CD4-positive, alpha-beta T cell (primary cell): ENCODE data around the gene PDE10A. TPM values are rescaled to one million over a fixed set of nuclear protein-coding genes. Genes with fewer than 3 reads are reported as not detected.

Experiments used
- ATAC-seq: fragments of 200-7000 bp; cut with Tn5 transposase; one replicate; pipeline ENCODE4 v1.10.0; 2022; ENCODE audit warnings: mild to moderate bottlenecking; ENCODE audit not compliant: poor library complexity
- CTCF ChIA-PET: fragments of 350-600 bp; sonication (Branson Sonifier 250); formaldehyde crosslinking; loops from one replicate; lab custom pipeline; 2021; ENCODE audit warnings: antibody characterized with exemption, inconsistent platforms; lab: Charles Lee
- POLR2A ChIA-PET: fragments of 350-600 bp; sonication (Branson Sonifier 250); formaldehyde crosslinking; loops from one replicate; lab custom pipeline; 2021; ENCODE audit warnings: antibody characterized with exemption, inconsistent platforms; lab: Charles Lee
- DNase-seq, 14 experiments: peaks; one replicate each; pipeline ENCODE4 v3.0.0-alpha.2; 2013 to 2020; ENCODE audit warnings: mixed read lengths in 2 of 14
- H3K27ac ChIP-seq, 2 donors: one replicate each; pipeline versions ENCODE4 v1.5.1 to v1.7.0; 2013; ENCODE audit warnings: low read length in 2 of 2, low read depth in 1 of 2, mild to moderate bottlenecking in 1 of 2
- H3K27me3 ChIP-seq, 2 experiments: 1 replicate in 1 of 2; 2 replicates in 1 of 2; pipeline versions ENCODE4 v1.6.1 to v1.7.0; 2013; ENCODE audit warnings: low read length in 2 of 2, control low read depth in 1 of 2, mild to moderate bottlenecking in 1 of 2, moderate library complexity in 1 of 2; ENCODE audit not compliant: insufficient read depth in 2 of 2, control insufficient read depth in 1 of 2
- H3K36me3 ChIP-seq: one replicate; pipeline ENCODE4 v1.6.1; 2013; ENCODE audit warnings: low read length, control low read depth; ENCODE audit not compliant: insufficient read depth
- H3K4me1 ChIP-seq: one replicate; pipeline ENCODE4 v1.6.1; 2013; ENCODE audit warnings: low read length, control low read depth; ENCODE audit not compliant: insufficient read depth
- H3K4me3 ChIP-seq: one replicate; pipeline ENCODE4 v1.5.1; 2013; ENCODE audit warnings: mild to moderate bottlenecking, low read length, moderate library complexity
- H3K9me3 ChIP-seq, 2 experiments: 1 replicate in 1 of 2; 2 replicates in 1 of 2; pipeline versions ENCODE4 v1.6.1 to v1.7.0; 2013; ENCODE audit warnings: low read length in 2 of 2, mild to moderate bottlenecking in 2 of 2, control low read depth in 1 of 2, moderate library complexity in 1 of 2; ENCODE audit not compliant: control insufficient read depth in 1 of 2, insufficient read depth in 1 of 2
- H3K27ac Mint-ChIP-seq: one replicate; pipeline ENCODE4 v1.8.0; 2020; ENCODE audit warnings: mixed read lengths
- H3K27me3 Mint-ChIP-seq: one replicate; pipeline ENCODE4 v1.8.0; 2021; ENCODE audit warnings: mixed read lengths
- H3K36me3 Mint-ChIP-seq: one replicate; pipeline ENCODE4 v1.8.0; 2021; ENCODE audit warnings: low read depth, mixed read lengths
- H3K4me1 Mint-ChIP-seq: one replicate; pipeline ENCODE4 v1.8.0; 2021; ENCODE audit warnings: low read depth, mixed read lengths
- H3K4me3 Mint-ChIP-seq: one replicate; pipeline ENCODE4 v1.8.0; 2020; ENCODE audit warnings: mild to moderate bottlenecking, mixed read lengths
- H3K9me3 Mint-ChIP-seq: one replicate; pipeline ENCODE4 v1.8.0; 2020; ENCODE audit warnings: mixed read lengths
- intact Hi-C, 2 experiments: fragments of 100-400 bp; cut with DNase I in 1 of 2; cut with micrococcal nuclease in 1 of 2; formaldehyde crosslinking; loops; one replicate each; pipeline versions ENCODE4 v1.15.1 to v1.9.0; 2023 to 2025; cut with DNase I, micrococcal nuclease
- total RNA-seq, 174 experiments: library from RNA in 2 of 174; stranded (reverse) in 2 of 174; gene quantifications; one replicate each; pipeline ENCODE4 v1.2.3 and lab custom pipeline; 2021 to 2026
- TF ChIP-seq, protein P1 (sequence below): fragments of 200-600 bp; IDR thresholded peaks from one replicate; pipeline ENCODE4 v1.8.0; 2022; ENCODE audit warnings: antibody characterized with exemption, mild to moderate bottlenecking

Gene PDE10A
- total RNA-seq, 2 experiments from 2014 or later = not detected

DNA sequence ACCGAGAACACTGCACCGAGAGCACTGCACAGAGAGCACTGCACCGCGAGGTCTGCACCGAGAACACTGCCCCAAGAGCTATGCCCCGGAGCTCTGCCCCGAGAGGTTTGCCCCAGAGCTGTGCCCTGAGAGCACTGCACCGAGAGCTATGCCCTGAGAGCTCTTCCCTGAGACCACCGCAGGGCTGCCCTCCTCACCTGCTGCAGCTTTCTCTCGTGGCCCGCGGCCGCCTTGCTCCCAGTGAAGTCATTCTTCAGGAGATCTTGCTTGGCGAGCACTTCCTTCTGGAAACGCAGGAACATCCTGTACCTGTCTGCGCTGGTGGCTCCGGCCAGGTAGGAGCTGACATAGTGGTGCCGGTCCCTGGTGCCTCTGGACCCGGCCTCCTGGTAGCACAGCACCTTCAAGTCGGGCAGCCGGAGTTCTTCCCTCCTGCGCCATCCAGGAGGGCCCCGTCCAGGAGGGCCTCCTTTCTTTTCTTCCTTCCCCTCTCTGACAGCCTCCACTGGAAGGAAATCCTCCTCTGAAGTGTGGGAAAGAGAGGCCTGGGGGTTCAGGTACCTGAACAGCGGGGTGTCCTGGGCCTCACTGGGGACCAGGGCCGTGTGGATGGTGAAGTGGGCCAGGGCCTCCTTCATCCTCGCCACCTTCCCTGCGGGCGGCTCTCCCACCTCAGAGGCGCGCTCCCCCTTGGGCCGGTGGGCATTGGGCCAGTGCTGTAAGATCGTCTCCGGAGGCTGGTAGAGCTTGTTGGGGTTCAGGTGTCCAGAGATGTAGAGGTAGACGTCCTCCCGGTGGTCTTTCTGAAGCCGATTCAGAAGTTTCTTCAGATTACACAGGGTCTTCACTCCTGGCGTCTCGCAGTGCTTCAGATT, 361.4 kb downstream of the PDE10A start:
- Mint-ChIP-seq H3K4me3 (no peak overlapping the region), H3K27me3 (no peaks in the 10 kb centered on the region), H3K36me3 (no peaks in the 10 kb centered on the region), H3K4me1 (no peaks in the 10 kb centered on the region), H3K9me3 (peaks cover 7% of the 10 kb centered on the region), H3K27ac (no peak overlapping the region)
- H3K27ac ChIP-seq = no peak overlapping the region
- no peaks in the 10 kb centered on the region for H3K4me1 ChIP-seq
- H3K9me3 ChIP-seq = peaks cover 0 to 23% of the 10 kb centered on the region in 2 experiments
- H3K36me3 ChIP-seq = no peaks in the 10 kb centered on the region
- no peak for ATAC-seq
- TF ChIP-seq, protein P1, sequence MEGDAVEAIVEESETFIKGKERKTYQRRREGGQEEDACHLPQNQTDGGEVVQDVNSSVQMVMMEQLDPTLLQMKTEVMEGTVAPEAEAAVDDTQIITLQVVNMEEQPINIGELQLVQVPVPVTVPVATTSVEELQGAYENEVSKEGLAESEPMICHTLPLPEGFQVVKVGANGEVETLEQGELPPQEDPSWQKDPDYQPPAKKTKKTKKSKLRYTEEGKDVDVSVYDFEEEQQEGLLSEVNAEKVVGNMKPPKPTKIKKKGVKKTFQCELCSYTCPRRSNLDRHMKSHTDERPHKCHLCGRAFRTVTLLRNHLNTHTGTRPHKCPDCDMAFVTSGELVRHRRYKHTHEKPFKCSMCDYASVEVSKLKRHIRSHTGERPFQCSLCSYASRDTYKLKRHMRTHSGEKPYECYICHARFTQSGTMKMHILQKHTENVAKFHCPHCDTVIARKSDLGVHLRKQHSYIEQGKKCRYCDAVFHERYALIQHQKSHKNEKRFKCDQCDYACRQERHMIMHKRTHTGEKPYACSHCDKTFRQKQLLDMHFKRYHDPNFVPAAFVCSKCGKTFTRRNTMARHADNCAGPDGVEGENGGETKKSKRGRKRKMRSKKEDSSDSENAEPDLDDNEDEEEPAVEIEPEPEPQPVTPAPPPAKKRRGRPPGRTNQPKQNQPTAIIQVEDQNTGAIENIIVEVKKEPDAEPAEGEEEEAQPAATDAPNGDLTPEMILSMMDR = no peak
- ChIA-PET POLR2A (no interaction called here), CTCF (no interaction called here)
- H3K4me3 ChIP-seq = no peak overlapping the region
- DNase-seq = no peak
- intact Hi-C loops = no loop called here
- no peaks in the 10 kb centered on the region for H3K27me3 ChIP-seq

DNA sequence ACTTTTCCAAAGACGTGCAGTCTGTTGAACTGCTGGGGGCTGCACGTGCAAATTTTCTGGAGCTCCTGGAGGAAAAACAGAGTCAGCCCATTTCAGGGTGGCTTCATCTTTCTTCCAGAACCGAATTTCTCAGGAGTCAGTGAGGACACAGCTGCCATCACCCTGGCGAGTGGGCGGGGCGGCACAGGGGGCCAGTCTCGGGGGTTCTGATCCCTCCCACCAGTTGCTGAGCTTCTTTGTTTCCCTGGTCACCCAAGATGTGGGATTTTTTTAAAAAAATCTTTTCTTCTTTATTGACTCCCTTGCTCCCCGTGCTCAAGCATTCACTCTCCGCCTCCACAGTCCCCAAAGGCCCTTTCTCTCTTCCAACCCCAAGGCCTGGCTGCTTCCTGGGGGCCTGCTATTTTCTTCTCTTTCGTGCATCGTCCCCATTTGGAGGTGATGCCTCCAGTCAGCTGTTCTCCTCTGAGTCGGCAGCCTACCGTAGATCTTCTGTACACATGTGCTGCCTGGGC, 362.6 kb downstream of the PDE10A start:
- no peak overlapping the region for H3K4me3 Mint-ChIP-seq
- H3K4me1 ChIP-seq = no peaks in the 10 kb centered on the region
- no peak overlapping the region for H3K27ac ChIP-seq
- TF ChIP-seq, protein P1 = no peak
- H3K36me3 ChIP-seq = no peaks in the 10 kb centered on the region
- H3K27me3 ChIP-seq = no peaks in the 10 kb centered on the region
- H3K4me1 Mint-ChIP-seq = no peaks in the 10 kb centered on the region
- H3K27me3 Mint-ChIP-seq = no peaks in the 10 kb centered on the region
- no peak for DNase-seq
- H3K4me3 ChIP-seq = no peak overlapping the region
- H3K36me3 Mint-ChIP-seq = no peaks in the 10 kb centered on the region
- peaks cover 7% of the 10 kb centered on the region for H3K9me3 Mint-ChIP-seq
- POLR2A ChIA-PET = no interaction called here
- no peak for ATAC-seq
- peaks cover 0 to 23% of the 10 kb centered on the region in 2 experiments for H3K9me3 ChIP-seq
- CTCF ChIA-PET = no interaction called here
- no peak overlapping the region for H3K27ac Mint-ChIP-seq
- intact Hi-C loops = no loop called here

DNA sequence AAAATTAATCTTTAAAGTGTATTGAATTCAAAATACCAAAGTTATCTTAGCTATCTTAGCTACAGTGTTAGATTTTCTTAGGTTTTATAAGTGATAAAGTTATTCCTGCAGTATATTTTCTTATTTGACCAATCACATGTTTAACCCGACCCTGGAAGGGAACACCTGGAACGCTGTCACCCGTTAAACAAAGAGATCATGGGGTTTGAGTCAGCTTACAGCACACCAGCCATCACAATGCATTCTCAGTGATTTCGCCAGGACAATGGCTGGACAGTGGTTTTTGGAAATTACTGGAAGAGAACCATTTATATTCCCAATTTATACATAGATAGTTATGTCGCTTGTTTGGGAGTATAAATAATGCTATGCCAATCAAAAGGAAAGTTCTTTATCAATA, 364.2 kb downstream of the PDE10A start:
- Histone ChIP-seq H3K4me1 (no peaks in the 10 kb centered on the region), H3K27ac (no peak overlapping the region), H3K36me3 (no peaks in the 10 kb centered on the region), H3K27me3 (no peaks in the 10 kb centered on the region), H3K9me3 (peaks cover 0 to 23% of the 10 kb centered on the region in 2 experiments), H3K4me3 (no peak overlapping the region)
- TF ChIP-seq, protein P1 = no peak
- no peaks in the 10 kb centered on the region for H3K27me3 Mint-ChIP-seq
- no peak for ATAC-seq
- DNase-seq = no peak
- H3K9me3 Mint-ChIP-seq = peaks cover 7% of the 10 kb centered on the region
- intact Hi-C loops = no loop called here
- ChIA-PET POLR2A (no interaction called here), CTCF (no interaction called here)
- no peak overlapping the region for H3K27ac Mint-ChIP-seq
- no peaks in the 10 kb centered on the region for H3K36me3 Mint-ChIP-seq
- H3K4me1 Mint-ChIP-seq = no peaks in the 10 kb centered on the region
- no peak overlapping the region for H3K4me3 Mint-ChIP-seq
